HUDEP-2 (cell line): ENCODE measurements around the gene RSPH3.
A peak's percentile ranks its signal among the peaks of the same experiment; 100 is the strongest.
"Not testable (repeated sequence)": the region's sequence is repeated elsewhere in the genome, so short reads cannot be mapped to it uniquely, and the experiment has no call there.

Experiments used
- DNase-seq, 76 experiments: peaks; one replicate each; lab custom pipeline; 2025; ENCODE audit not compliant: unreplicated experiment in 76 of 76; lab: John Stamatoyannopoulos, UW

RSPH3 gene

GRCh38 chr6:158999666-159000403, at the start of gene RSPH3:
TSS of gene RSPH3 (minus strand) at chr6:159000202. CDS start at chr6:158999550, 652 bp downstream.
- peak; percentile 24 to 100 (median 98) for DNase-seq

- no peak for DNase-seq
These were observed 48.1 kb upstream of the RSPH3 start for GRCh38 chr6:159047891-159048685.

- no peak for DNase-seq
These were observed 45.8 kb upstream of the RSPH3 start for GRCh38 chr6:159045801-159046200.

GRCh38 chr6:159044899-159045727, 45.1 kb upstream of the RSPH3 start, which contains the start of gene TAGAP:
TSS of gene TAGAP (minus strand) at chr6:159044991. CDS start at chr6:159044146, 845 bp downstream.
- peak in 7 of 76 experiments; percentile 5 to 42 (median 21) for DNase-seq

GRCh38 chr6:159043947-159044346, 43.9 kb upstream of the RSPH3 start:
- DNase-seq = no peak

- DNase-seq = no peak
These were observed 43.2 kb upstream of the RSPH3 start for GRCh38 chr6:159043251-159043650.

- peak in 1 of 76 experiments; percentile 45 for DNase-seq
These were observed 42.8 kb upstream of the RSPH3 start for GRCh38 chr6:159042826-159043181.

- peak in 57 of 76 experiments; percentile 14 to 74 (median 47) for DNase-seq
These were observed 42.2 kb upstream of the RSPH3 start for GRCh38 chr6:159042003-159042825.

GRCh38 chr6:159041181-159041580, 41.2 kb upstream of the RSPH3 start:
- no peak for DNase-seq

GRCh38 chr6:159039885-159040258, 39.9 kb upstream of the RSPH3 start:
- no peak for DNase-seq

- no peak for DNase-seq
These were observed 39.2 kb upstream of the RSPH3 start for GRCh38 chr6:159038914-159039884.

GRCh38 chr6:159038318-159038717, 38.3 kb upstream of the RSPH3 start:
- DNase-seq = not testable (repeated sequence)

GRCh38 chr6:159037756-159038290, 37.8 kb upstream of the RSPH3 start:
- no peak for DNase-seq

GRCh38 chr6:159036673-159037072, 36.7 kb upstream of the RSPH3 start:
- DNase-seq = no peak

GRCh38 chr6:159035891-159036290, 35.9 kb upstream of the RSPH3 start:
- no peak for DNase-seq

- no peak for DNase-seq
These were observed 33.4 kb upstream of the RSPH3 start for GRCh38 chr6:159033160-159034049.

- DNase-seq = no peak
These were observed 31.8 kb upstream of the RSPH3 start for GRCh38 chr6:159031846-159032245.

- no peak for DNase-seq
These were observed 30.2 kb upstream of the RSPH3 start for GRCh38 chr6:159030168-159030567.
